ENCODE results near the gene SEC14L5.

GRCh38 chr16:5007256-5007655 lies 49.1 kb downstream of the SEC14L5 start:
- no peak for TF ChIP-seq EZH2 (IDR thresholded peaks at IDR 0.05; ENCODE audit: insufficient read depth, low read length)
- TF ChIP-seq, protein P1, sequence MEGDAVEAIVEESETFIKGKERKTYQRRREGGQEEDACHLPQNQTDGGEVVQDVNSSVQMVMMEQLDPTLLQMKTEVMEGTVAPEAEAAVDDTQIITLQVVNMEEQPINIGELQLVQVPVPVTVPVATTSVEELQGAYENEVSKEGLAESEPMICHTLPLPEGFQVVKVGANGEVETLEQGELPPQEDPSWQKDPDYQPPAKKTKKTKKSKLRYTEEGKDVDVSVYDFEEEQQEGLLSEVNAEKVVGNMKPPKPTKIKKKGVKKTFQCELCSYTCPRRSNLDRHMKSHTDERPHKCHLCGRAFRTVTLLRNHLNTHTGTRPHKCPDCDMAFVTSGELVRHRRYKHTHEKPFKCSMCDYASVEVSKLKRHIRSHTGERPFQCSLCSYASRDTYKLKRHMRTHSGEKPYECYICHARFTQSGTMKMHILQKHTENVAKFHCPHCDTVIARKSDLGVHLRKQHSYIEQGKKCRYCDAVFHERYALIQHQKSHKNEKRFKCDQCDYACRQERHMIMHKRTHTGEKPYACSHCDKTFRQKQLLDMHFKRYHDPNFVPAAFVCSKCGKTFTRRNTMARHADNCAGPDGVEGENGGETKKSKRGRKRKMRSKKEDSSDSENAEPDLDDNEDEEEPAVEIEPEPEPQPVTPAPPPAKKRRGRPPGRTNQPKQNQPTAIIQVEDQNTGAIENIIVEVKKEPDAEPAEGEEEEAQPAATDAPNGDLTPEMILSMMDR (IDR thresholded peaks at IDR 0.05; ENCODE audit: insufficient read depth, low read depth, low read length): no peak

All from astrocyte (in vitro differentiated cells and primary cell).